HG02938 (cell line): ENCODE data around the gene CYP27B1.

Source experiments
- ATAC-seq: cut with Tn5 transposase; IDR thresholded peaks from one replicate; pipeline ENCODE4 v1.9.1; 2021; ENCODE audit warnings: mild to moderate bottlenecking, moderate library complexity; ENCODE audit not compliant: unreplicated experiment

Gene CYP27B1

GRCh38 chr12:57736741-57737466, 30.0 kb downstream of the CYP27B1 start:
- no peak for ATAC-seq

- no peak for ATAC-seq
Observed at GRCh38 chr12:57735952-57736740, 30.7 kb downstream of the CYP27B1 start.

GRCh38 chr12:57735198-57735855, 31.6 kb downstream of the CYP27B1 start:
- ATAC-seq = no peak

- ATAC-seq = no peak
Observed at GRCh38 chr12:57734591-57734990, 32.3 kb downstream of the CYP27B1 start.

GRCh38 chr12:57733928-57734327, 33.0 kb downstream of the CYP27B1 start:
- ATAC-seq = no peak

- no peak for ATAC-seq
Observed at GRCh38 chr12:57732726-57733593, 33.9 kb downstream of the CYP27B1 start.

- ATAC-seq = no peak
Observed at GRCh38 chr12:57732270-57732669, 34.6 kb downstream of the CYP27B1 start.

GRCh38 chr12:57731411-57732080, 35.3 kb downstream of the CYP27B1 start:
- no peak for ATAC-seq

GRCh38 chr12:57730336-57731067, 36.4 kb downstream of the CYP27B1 start:
- no peak for ATAC-seq

GRCh38 chr12:57729321-57729844, 37.5 kb downstream of the CYP27B1 start:
- no peak for ATAC-seq

- no peak for ATAC-seq
Observed at GRCh38 chr12:57727758-57728395, 39.0 kb downstream of the CYP27B1 start.

- no peak for ATAC-seq
Observed at GRCh38 chr12:57726884-57727757, 39.8 kb downstream of the CYP27B1 start.

- ATAC-seq = no peak
Observed at GRCh38 chr12:57726151-57726883, 40.6 kb downstream of the CYP27B1 start.

- no peak for ATAC-seq
Observed at GRCh38 chr12:57725851-57726150, 41.1 kb downstream of the CYP27B1 start.

- ATAC-seq = no peak
Observed at GRCh38 chr12:57724936-57725740, 41.7 kb downstream of the CYP27B1 start.
